NCI-H146 treated with DMSO at 0.1 percent for 48 hours (cell line): Measurements from ENCODE around the gene MTO1.
A peak's percentile ranks its signal among the peaks of the same experiment; 100 is the strongest.
"Not testable (repeated sequence)": the region's sequence is repeated elsewhere in the genome, so short reads cannot be mapped to it uniquely, and the experiment has no call there.

Experiments used
- DNase-seq: peaks from one replicate; lab custom pipeline; 2025; ENCODE audit not compliant: unreplicated experiment; lab: John Stamatoyannopoulos, UW

MTO1 gene

GRCh38 chr6:73504160-73504559 is 42.6 kb downstream of the MTO1 start:
- DNase-seq, result no peak

GRCh38 chr6:73505142-73505541 is 43.6 kb downstream of the MTO1 start:
- no peak for DNase-seq

- DNase-seq, result not testable (repeated sequence)
These were observed 44.2 kb downstream of the MTO1 start for GRCh38 chr6:73505705-73506104.

- DNase-seq, result no peak
These were observed 44.7 kb downstream of the MTO1 start for GRCh38 chr6:73506246-73506645.

- DNase-seq, result no peak
These were observed 47.2 kb downstream of the MTO1 start for GRCh38 chr6:73508776-73509175.

GRCh38 chr6:73509851-73510250 is 48.3 kb downstream of the MTO1 start:
- DNase-seq, result no peak

- DNase-seq, result no peak
These were observed 50.3 kb downstream of the MTO1 start for GRCh38 chr6:73511796-73512195.

GRCh38 chr6:73513496-73513854 is 51.9 kb downstream of the MTO1 start:
- DNase-seq, result no peak

- DNase-seq, result no peak
These were observed 53.2 kb downstream of the MTO1 start for GRCh38 chr6:73514746-73515110.

GRCh38 chr6:73515204-73515655 is 53.7 kb downstream of the MTO1 start:
- DNase-seq, result no peak

- DNase-seq, result no peak
These were observed 55.3 kb downstream of the MTO1 start for GRCh38 chr6:73516514-73517489.

- not testable (repeated sequence) for DNase-seq
These were observed 56.8 kb downstream of the MTO1 start for GRCh38 chr6:73518100-73518981.

GRCh38 chr6:73518982-73519881 is 57.7 kb downstream of the MTO1 start:
- DNase-seq, result not testable (repeated sequence)

- DNase-seq, result peak; percentile 25
These were observed 58.6 kb downstream of the MTO1 start for GRCh38 chr6:73519926-73520687.

- DNase-seq, result peak; percentile 96
These were observed 59.3 kb downstream of the MTO1 start, which contains the start of gene EEF1A1 for GRCh38 chr6:73520688-73521350. Gene EEF1A1, minus strand, starts transcription at chr6:73521032. Its CDS starts 1,006 bp downstream, at chr6:73520026.

GRCh38 chr6:73521351-73521985 is 59.9 kb downstream of the MTO1 start:
- DNase-seq, result peak; percentile 94

- DNase-seq, result peak; percentile 44
These were observed 62.0 kb downstream of the MTO1 start for GRCh38 chr6:73523434-73524123.
